GM19452 (cell line): Measurements from ENCODE around the gene RNF138.
"Not testable (repeated sequence)": the region's sequence is repeated elsewhere in the genome, so short reads cannot be mapped to it uniquely, and the experiment has no call there.

Source experiments
- ATAC-seq: cut with Tn5 transposase; IDR thresholded peaks from one replicate; pipeline ENCODE4 v1.9.1; 2021; ENCODE audit not compliant: unreplicated experiment

The RNF138 gene

GRCh38 chr18:32091724-32092421 lies at the start of gene RNF138:
TSS of gene RNF138 (plus strand) at chr18:32091874. CDS start at chr18:32092777, 903 bp downstream.
- ATAC-seq, result peak; percentile 53

GRCh38 chr18:32042337-32042736 lies 49.3 kb upstream of the RNF138 start:
- ATAC-seq, result no peak

GRCh38 chr18:32048507-32049091 lies 43.1 kb upstream of the RNF138 start:
- ATAC-seq, result peak; percentile 62

GRCh38 chr18:32049393-32050171 lies 42.1 kb upstream of the RNF138 start:
- ATAC-seq, result peak; percentile 40

- no peak for ATAC-seq
Observed at GRCh38 chr18:32056613-32057358, 34.9 kb upstream of the RNF138 start.

GRCh38 chr18:32057624-32058165 lies 34.0 kb upstream of the RNF138 start:
- ATAC-seq, result no peak

GRCh38 chr18:32060026-32060425 lies 31.6 kb upstream of the RNF138 start:
- ATAC-seq, result no peak

GRCh38 chr18:32067375-32068167 lies 24.1 kb upstream of the RNF138 start:
- no peak for ATAC-seq

GRCh38 chr18:32072321-32072720 lies 19.4 kb upstream of the RNF138 start:
- no peak for ATAC-seq

GRCh38 chr18:32074206-32074605 lies 17.5 kb upstream of the RNF138 start:
- no peak for ATAC-seq

GRCh38 chr18:32078845-32079244 lies 12.8 kb upstream of the RNF138 start:
- ATAC-seq, result no peak

- no peak for ATAC-seq
Observed at GRCh38 chr18:32081881-32082280, 9.8 kb upstream of the RNF138 start.

GRCh38 chr18:32083781-32084180 lies 7.9 kb upstream of the RNF138 start:
- no peak for ATAC-seq

GRCh38 chr18:32086881-32087280 lies 4.8 kb upstream of the RNF138 start:
- no peak for ATAC-seq

- ATAC-seq, result not testable (repeated sequence)
Observed at GRCh38 chr18:32090831-32091230, 843 bp upstream of the RNF138 start.

- ATAC-seq, result no peak
Observed at GRCh38 chr18:32091325-32091723, 350 bp upstream of the RNF138 start.

- peak; percentile 77 for ATAC-seq
Observed at GRCh38 chr18:32092422-32093101, 888 bp downstream of the RNF138 start.

- peak; percentile 25 for ATAC-seq
Observed at GRCh38 chr18:32093102-32093511, 1.4 kb downstream of the RNF138 start.

GRCh38 chr18:32093523-32093922 lies 1.8 kb downstream of the RNF138 start:
- ATAC-seq, result peak; percentile 2
